A204.1 (cell line): ENCODE measurements around the gene GPRC5C.

Source experiments
- FAIRE-seq: peaks from 2 replicates; lab custom pipeline; 2012; peaks lifted over from hg19 to GRCh38; lab: Jason Lieb, UNC

Gene GPRC5C

DNA sequence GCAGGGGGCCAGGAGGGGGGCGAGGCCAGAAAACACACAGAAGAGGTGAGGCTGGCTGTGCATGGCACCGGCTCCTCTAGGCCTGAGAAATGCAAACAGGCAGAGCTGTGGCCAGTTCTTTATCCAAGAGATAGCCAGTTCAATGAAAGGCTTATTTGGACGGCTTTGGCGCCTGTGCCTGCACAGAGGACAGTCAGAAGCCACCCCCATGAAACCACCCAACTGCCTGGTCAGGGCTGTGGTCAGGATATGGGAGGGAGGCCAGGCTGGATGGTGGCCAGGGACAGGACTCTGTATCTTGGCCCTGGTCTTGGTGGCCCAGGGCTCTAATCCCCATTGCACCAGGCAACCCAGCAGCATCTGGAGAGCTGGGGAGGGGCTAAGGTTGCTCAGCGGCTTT lies 24.5 kb upstream of the GPRC5C start:
- FAIRE-seq: no peak

DNA sequence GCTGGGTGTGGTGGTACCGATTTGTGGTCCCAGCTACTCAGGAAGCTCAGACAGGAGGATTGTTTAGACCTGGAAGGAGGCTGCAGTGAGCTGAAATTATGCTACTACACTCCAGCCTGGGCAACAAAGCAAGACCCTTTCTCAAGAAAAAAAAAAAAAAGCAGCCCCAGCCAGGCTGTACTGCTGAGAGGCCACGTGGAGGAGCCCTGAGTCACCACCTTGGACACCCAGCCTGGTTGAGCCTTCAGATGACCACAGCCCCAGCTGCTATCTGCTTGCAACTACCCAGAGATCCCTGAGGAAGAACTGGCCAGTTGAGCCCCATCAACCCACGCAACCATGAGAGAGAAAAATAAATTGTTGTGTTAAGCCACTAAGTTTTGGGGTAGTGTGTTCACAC lies 23.6 kb upstream of the GPRC5C start:
- no peak for FAIRE-seq

DNA sequence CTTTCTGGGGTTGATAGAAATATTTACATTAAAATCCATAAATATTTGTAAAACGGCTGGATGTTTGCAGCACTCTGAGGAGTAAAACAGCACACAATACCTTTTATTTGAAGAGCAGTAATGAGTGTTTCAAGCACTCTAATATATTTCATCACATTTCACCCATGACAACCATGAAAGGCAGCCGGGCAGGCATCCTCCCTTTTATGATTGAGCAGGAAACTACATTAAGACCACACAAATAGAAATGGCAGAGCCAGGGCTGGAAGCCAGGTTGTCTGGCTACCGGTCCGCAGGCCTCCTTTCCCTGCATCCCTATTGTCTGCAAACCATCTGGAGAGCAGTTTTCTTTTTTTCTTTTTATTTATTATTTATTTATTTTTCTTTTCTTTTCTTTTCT lies 23.1 kb upstream of the GPRC5C start:
- FAIRE-seq: no peak

DNA sequence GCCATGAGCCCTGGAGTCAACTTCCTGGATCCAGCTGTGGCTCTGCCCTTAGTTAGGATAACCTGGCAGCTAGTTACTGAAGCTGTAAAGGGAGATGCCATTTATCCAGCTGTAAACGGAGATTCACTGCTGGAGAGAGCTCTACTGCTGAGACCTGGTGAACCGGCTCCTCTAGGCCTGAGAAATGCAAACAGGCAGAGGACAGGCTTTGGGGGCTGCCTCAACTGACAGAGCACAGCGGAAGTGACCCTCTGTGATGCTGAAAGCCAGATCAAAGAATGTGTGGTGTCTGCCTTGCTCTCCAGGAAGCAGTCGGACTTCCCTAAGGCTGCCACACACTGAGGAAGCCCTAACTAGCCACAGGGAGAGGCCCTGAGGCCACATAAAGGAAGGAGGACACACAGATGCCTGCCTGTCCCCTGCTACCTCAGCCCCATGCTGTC lies 21.9 kb upstream of the GPRC5C start:
- no peak for FAIRE-seq

DNA sequence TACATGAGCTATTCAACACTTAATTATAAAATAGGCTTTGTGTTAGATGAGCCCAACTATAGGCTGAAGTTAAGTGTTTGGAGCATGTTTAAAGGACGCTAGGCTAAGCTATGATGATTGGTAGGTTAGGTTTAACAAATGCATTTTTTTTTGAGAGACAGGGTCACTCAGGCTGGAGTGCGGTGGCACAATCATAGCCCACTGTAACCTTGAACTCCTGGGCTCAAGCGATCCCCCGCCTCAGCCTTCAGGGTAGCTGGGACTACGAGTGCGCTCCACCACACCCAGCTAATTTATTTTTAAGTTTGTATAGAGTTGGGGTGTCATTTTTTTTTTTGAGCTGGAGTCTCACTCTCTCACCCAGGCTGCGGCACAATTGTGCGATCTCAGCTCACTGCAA lies 19.3 kb upstream of the GPRC5C start:
- no peak for FAIRE-seq

DNA sequence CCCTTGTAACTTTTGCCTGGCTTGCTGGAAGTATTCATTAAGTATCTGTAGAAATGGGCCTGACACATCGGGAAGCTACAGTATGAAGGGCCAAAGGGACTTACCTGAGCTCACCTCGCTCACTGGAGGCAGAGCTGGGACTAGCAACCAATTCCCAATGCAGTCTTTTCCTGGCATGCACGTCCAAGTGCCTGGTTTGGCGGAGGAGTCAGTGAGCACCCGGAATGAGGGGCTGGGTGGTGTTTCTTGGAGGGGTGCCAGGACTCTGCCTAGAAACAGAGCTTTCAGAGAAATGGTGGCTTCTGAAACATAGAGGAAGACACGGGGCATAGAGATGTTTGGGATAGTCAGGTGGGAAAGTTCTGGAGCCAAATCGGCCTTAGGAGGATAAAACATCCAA lies 18.4 kb upstream of the GPRC5C start:
- no peak for FAIRE-seq

DNA sequence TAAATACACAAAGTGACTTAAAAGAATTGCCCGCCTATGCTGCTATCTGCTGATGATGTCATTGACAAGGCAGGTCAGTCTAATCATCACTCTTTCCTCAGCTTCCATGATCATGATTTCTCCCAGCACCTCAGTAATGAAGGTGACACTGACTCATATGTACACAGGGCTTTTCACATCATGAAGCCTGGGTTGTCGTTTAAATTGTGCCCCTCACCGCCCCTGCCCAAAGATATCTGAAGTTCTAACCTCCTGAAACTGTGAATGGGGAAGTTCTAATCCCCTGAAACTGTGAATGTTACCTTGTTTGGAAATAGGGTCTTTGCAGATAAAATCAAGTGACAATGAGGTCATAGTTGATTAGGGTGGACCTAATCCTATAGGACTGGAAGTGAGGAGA lies 17.4 kb upstream of the GPRC5C start:
- FAIRE-seq: no peak

DNA sequence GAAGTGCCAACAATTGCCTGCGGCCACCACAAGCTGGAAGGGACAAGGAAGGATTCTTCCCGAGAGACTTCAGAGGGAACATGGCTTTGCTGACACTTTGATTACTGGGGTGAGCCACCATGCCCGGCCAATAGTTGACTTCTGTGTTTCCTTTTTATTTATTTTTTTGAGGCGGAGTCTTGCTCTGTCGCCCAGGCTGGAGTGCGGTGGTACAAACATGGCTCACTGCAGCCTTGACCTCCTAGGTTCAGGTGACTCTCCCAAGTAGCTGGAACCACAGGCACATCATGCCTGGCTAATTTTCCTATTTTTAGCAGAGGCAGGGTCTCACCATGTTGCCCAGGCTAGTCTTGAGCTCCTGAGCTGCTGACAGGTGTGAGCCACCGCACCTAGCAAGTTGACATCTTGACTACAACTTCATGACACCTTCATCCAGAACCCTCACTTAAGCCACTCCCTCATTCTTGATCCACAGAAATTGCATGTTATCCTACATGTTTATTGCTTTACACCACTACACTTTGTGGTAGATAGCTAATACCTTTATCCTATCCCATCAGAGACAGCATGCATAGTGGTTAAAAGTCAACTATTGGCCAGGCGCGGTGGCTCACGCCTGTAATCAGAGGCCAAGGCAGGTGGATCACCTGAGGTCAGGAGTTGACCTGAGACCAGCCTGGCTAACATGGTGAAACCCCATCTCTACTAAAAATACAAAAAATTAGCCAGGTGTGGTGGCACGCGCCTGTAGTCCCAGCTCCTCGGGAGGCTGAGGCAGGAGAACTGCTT lies 16.1 kb upstream of the GPRC5C start:
- FAIRE-seq: no peak

DNA sequence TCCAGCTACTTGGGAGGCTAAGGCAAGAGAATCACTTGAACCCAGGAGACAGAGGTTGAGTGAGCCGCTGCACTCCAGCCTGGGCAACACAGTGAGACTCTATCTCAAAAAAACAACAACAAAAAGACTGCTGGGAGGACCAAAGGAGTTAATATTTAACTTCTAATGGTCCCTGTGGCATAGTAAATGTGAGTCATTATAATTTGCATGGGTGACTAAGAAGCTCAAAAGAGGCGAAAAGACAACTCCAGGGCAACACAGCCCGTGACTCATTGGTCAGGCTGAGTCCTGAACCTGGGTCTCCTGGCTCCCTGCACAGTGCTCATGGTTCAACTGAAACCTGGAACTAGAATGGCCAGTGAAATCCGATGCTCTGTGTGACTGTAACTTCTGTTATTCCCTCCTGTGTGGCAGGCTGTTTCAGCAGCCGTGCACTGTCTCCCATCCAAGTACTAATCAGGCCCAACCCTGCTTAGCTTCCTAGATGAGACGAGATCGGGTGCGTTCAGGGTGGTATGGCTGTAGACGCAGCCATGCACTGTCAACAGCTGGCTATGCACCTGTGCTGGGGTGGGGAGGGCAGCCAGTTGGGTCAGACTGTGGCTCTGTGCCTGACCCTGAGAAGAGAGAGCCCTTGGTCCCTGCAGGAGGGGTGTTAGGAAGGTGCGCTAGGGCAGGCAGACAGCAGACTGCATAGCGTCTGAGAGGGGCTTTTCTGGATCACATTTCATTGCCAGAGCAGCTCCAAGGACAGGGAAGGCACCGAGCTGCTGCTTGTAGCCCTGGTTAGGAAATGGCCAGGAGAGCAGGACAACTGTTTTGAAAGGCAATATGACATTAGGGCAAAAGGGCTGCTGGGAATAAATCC lies 14.5 kb upstream of the GPRC5C start:
- no peak for FAIRE-seq

DNA sequence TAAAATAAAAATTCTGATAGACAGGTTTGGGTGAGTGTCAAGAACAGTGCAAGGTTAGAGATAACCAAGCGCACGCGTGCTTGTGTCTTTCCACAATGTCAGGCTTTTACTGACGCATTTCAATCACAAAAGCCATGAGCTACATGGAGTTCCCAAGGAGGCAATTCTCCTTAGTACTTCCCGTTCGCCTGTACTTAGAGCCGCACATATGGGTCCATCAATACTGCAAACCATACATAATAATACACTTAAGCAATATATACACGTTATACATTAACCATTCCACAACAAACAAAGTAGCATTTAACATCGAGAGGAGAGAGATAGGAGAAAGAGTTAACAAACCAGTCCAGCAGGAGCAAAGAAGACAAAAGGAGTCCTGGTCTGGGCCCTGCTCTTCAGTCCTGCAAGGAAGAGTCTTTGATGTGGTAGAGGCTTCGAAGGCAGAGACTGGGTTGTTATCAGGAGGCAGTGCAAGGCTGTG lies 11.9 kb upstream of the GPRC5C start:
- no peak for FAIRE-seq

DNA sequence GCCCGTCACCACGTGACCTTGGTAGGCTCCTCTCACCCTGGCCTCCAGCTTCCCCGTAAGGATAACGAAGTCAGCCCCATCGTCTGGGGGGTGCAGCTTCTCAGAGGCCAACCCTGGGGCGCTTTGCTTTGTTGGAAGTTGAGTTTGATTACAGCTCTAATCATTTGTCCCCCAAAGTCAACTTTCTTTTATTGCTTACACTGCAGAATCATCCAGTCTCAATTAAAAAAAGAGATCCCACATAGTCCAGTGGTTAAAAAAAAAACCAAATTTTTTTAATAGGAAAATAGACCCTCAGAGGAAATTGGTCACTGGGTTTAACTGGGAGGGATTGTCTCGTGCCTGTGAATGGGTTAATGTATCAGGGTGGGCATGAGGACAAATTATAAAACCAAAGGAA lies 7.8 kb upstream of the GPRC5C start:
- no peak for FAIRE-seq

DNA sequence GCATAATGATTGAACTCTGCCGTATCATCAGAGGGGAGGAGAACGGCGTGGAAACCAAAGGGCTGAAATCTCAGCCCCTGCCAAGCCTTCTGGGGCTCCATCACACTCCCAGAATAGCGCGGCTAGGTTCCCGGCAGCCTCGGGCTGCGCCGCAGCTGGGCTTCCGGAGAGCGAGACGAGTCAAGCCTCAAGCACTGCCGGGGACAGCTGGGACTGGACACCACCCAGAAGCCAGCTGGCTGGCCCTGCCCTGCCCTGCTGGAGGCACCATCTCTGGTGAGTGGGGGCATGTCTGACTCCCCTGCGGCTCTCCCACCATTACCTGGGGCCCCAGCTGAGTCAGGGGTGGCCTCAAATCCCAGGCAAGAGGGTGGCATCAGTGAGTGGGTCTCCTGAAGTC lies 7.2 kb upstream of the GPRC5C start:
- FAIRE-seq: no peak

DNA sequence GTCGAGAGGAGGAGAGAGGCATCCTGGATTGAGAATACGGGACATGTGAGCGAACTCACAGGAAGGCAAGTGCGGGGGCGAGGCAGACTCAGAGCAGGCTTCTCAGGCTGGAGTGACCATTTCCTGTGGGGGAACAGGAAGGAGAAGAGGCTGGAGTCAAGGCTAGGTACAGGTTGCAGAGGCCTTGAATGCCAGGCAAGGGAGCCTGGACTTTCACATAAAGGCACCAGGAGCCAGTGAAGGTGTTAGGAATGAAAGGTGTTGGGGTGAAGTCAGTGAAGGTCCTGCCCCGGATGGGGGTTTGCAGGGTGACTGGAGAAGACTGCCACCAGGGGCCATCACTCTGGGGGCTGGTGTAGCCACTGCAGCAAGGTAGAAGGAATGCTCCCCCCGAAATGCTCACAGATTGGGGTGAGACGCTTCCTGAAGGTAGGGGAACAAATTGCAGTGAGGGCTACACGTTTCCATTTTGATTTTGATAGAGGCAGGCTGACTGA lies 5.3 kb upstream of the GPRC5C start:
- FAIRE-seq: no peak

DNA sequence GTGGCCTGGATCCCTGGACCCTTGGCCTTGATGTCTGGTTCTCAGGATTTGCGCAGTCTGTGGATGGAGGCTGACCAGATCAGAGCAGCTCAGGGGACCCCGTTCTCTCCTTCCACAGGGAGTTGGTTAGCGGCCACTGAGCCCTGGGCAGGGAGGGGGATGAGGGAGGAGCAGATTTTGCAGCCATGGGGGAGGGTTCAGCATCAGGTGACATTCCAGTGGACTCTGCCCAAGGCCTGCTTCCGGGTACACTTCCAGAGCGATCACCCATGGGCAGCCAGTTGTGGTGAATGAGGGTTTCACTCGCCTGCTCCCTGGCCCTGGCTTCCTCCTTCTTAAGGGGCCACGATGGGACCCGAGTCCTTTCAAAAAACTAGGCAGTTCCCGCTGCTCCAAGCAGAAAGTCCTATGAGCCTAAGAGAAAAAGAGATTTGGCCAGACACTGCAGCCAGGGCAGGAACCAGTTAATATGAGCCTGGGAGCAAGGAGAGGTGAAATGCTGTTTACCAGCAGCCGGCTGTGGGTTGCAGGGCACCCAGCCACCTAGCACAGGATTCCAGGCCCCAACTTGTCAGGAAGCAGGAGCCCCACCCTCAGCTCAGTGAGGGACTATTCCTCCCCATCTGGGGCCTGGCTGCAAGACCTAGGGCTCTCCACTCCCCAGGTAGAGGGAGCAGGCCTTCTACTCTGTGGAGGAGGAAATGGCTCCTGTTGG lies 4.7 kb upstream of the GPRC5C start:
- no peak for FAIRE-seq

DNA sequence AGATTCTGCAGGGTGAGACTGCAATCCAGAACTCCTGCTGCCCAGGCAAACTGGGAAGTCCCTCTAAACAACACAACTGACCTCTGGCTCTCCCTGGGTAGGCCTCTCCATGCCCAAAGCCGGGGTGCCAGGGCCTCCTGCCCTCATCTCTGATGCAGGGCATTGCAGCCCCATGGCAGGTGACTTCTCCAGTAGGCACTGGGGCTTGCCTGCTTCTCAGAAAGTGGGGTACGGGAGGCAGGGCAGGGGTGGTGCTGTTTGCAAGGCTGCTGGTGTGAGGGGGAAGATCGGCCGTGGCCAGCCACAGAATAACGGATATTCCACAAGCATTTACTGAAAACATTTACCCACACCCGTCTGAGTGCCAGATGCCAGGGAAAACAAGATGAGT lies 4.1 kb upstream of the GPRC5C start:
- no peak for FAIRE-seq

DNA sequence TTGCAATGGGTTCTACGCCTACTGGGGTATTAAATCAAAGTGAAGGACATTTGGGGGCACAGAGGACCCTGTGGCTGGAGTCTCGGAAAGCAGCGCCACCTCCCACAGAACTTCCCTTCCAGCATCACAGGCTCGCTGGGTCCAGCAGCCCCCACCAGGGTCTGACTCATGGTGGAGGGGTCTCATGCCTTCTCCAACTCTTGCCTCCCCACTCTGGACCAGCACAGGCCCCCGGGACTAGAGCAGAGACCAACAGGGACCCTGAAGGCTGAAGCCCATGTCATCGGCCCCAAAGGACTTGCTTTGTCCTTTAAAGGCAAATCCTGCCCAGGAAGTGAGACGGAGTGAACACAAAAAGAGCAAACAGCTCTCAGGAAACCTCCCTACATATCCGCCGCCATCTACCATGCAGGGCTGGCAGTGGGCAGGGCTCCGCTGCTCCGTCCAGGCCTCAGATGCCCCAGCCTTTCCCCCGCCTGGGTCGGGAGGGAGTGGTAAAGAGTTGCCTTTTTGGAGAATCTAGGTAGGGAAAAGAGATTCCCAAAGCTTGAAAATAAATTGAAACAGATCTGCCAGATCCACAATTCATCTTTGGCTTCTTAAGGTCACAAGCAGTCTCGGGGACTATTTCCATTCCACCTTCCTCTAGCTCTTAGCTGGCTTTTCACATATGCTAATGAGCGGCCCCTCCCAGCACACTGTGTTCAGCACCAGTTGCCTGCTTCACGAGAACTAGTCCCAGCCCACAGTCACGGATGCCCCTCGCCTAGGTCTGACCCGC lies 2.1 kb upstream of the GPRC5C start:
- no peak for FAIRE-seq

DNA sequence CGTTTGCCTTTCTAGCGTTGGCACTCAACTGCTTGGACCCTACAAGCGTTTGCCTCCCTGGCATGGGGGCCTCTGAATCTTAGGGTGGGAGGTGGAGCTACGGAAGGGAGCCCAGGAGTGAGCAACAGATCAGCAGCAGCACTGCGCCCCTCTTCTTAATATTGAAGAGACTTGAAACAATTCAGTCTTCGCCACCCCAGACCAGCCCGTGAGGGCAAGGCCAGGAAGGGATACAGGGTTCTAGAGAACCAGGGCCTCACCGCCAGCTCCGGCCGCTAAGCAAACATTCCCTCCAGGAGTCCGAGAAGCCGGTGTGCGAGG lies 1.5 kb upstream of the GPRC5C start:
- FAIRE-seq: no peak

DNA sequence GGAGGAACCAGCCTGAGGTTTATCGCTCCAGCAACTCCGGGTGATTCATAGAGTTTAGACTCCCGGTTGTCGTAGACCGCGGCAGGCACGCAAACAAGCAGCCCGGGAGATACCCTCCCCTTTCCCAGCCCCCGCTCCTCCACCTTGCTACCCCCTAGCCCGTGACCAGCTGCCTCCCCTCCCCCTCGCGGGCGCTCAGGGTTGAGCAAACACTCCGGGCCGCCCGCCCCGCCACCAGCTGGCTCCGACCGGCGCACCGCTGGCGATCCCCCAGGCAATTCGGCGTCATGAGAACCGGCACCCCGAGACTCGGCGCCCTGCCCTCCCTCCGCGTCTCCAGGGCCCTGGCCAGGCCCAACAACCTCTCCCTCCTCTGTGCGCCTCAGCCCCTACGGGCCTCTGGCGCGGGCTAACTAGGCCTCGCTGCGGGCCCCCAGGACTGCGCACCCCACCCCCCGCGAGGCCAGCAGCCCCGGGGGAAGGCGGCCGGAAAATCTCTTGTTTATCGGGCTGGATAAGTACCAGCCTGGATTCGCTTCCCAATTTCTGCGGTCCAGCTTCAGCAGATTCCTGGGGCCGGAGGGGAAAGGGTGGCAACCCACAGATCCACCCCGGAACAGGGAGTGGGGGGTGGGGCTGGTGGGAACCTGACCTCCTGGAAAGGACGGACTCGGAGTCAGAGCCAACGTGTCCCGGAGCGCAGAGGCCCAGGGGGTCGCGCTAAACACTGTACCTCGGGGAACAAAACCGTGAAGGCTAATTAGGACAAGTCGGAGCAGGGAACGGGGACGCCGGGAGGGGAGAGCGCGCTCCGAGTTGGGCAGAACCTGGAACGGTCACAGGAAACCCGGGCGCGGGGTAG lies 951 bp upstream of the GPRC5C start:
- FAIRE-seq: no peak

DNA sequence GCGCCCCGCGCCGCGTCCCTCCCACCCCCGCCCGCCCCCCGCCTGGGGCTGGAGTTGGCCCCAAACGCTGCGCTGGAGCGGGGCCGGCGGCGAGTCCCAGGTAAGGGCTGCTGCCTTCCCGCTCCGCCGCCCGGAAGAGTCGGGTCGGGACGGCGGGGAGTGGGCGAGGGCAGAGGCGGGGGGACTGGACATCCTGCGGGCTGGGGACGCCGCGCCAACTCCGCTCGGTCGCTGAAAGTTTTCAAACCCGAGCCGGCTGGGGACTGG lies 469 bp downstream of the GPRC5C start:
- FAIRE-seq: no peak

DNA sequence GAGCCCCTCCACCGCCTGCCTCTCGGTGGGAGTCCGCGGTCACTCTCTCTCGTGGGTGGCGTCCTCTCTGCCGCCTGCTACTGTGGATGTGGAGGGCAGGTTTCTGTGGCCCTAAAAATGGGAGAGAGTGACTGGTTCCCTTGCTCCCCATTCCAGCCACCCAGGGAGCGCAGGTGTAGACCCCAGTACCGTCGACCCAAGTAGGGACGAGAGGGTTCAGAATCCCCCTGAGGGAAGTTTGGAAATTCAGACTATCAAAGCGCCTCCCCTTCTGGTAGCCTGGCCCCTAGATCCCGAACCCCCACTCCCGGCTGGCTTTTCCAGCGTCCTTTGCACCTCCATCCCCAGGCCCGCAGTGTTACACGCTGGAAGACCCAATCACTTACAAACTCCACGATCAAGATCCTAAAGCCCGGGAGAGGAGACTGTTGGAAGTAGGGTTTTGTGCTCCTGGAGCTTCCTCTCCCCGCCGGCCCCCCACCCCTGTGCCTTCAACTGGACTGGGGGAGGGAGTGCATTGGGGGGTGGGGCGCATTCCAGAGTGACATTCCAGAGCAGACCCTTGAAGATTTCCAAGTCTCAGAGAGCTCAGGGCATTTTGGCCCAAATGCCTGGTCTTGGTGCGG lies 991 bp downstream of the GPRC5C start:
- no peak for FAIRE-seq
